Esophagus squamous epithelium (tissue), 4 donors: Measurements from ENCODE around the gene LIPC.

ENCODE experiments used
- CTCF ChIP-seq, 6 experiments: fragments of 450-650 bp in 4 of 6; fragments of 200-600 bp in 2 of 6; sonication (generic) in 2 of 6; IDR thresholded peaks; one replicate each; pipeline ENCODE4 v1.5.1; 2016 to 2019; ENCODE audit warnings: antibody characterized with exemption in 6 of 6, mild to moderate bottlenecking in 4 of 6, moderate library complexity in 4 of 6
- POLR2A ChIP-seq, 4 donors: fragments of 450-650 bp; IDR thresholded peaks; one replicate each; pipeline ENCODE4 v1.6.1; 2017; ENCODE audit warnings: antibody characterized with exemption in 4 of 4, mild to moderate bottlenecking in 4 of 4, moderate library complexity in 3 of 4

GRCh38 chr15:58553365-58553918, 121.7 kb downstream of the LIPC start:
- TF ChIP-seq CTCF (IDR thresholded peaks at IDR 0.05), result no peak
- no peak for TF ChIP-seq POLR2A (IDR thresholded peaks at IDR 0.05)
